IMR-90 (cell line): ENCODE measurements around the gene GNAI2. TPM values are rescaled to one million over a fixed set of nuclear protein-coding genes. Genes with fewer than 3 reads are reported as not detected.
A peak's percentile ranks its signal among the peaks of the same experiment; 100 is the strongest.

ENCODE experiments used
- ATAC-seq: fragments of 200-7000 bp; cut with Tn5 transposase; 2 replicates; pipeline ENCODE4 v1.9.1; 2020; ENCODE audit warnings: low read depth, mild to moderate bottlenecking, moderate library complexity
- BruUV-seq: library from RNA; stranded (reverse); fragments of 400-500 nt; replicated peaks from 2 replicates; lab custom pipeline; 2021; lab: Mats Ljungman, UMichigan
- CTCF ChIA-PET: fragments of 300-600 bp; formaldehyde crosslinking; extraction: SDS; loops from one replicate; lab custom pipeline; 2021; ENCODE audit warnings: antibody characterized with exemption; lab: Yijun Ruan, JAX
- POLR2A ChIA-PET: fragments of 300-600 bp; sonication (Branson Sonifier 250); formaldehyde crosslinking; loops from one replicate; lab custom pipeline; 2022; ENCODE audit warnings: antibody characterized with exemption; ENCODE audit not compliant: unreplicated experiment; lab: Charles Lee
- DNase-seq: peaks from one replicate; pipeline ENCODE4 v3.0.0; 2013
- H2AFZ ChIP-seq: replicated peaks from 2 replicates; pipeline ENCODE3; 2013; ENCODE audit warnings: low read length, mild to moderate bottlenecking; ENCODE audit not compliant: poor library complexity
- H2AK5ac ChIP-seq: 2 replicates; pipeline ENCODE4 v1.6.1; 2013; ENCODE audit warnings: low read depth, low read length, inconsistent platforms
- H2AK9ac ChIP-seq: replicated peaks from 2 replicates; pipeline ENCODE3; 2013; ENCODE audit warnings: mild to moderate bottlenecking, low read depth, low read length, moderate library complexity; ENCODE audit not compliant: poor library complexity
- H2BK120ac ChIP-seq: 2 replicates; pipeline ENCODE4 v1.6.1; 2013; ENCODE audit warnings: low read depth, low read length, inconsistent platforms
- H2BK15ac ChIP-seq: 3 replicates; pipeline ENCODE4 v1.6.1; 2013; ENCODE audit warnings: low read depth, low read length, inconsistent platforms
- H2BK20ac ChIP-seq: 2 replicates; pipeline ENCODE4 v1.6.1; 2013; ENCODE audit warnings: low read depth, mild to moderate bottlenecking, inconsistent platforms, low read length, moderate library complexity
- H2BK5ac ChIP-seq: 2 replicates; pipeline ENCODE4 v1.6.1; 2013; ENCODE audit warnings: mild to moderate bottlenecking, low read depth, low read length, inconsistent platforms; ENCODE audit not compliant: poor library complexity, severe bottlenecking
- H3K14ac ChIP-seq: replicated peaks from 2 replicates; pipeline ENCODE4 v1.6.1; 2013; ENCODE audit warnings: low read depth, low read length, inconsistent platforms
- H3K18ac ChIP-seq: 2 replicates; pipeline ENCODE4 v1.6.1; 2013; ENCODE audit warnings: low read depth, low read length, control low read depth
- H3K23ac ChIP-seq: 2 replicates; pipeline ENCODE4 v1.6.1; 2013; ENCODE audit warnings: low read depth, low read length, inconsistent platforms
- H3K27ac ChIP-seq: 2 replicates; pipeline ENCODE4 v1.5.1; 2013; ENCODE audit warnings: mild to moderate bottlenecking, control low read depth, low read length; ENCODE audit not compliant: insufficient read depth
- H3K27me3 ChIP-seq: 2 replicates; pipeline ENCODE4 v1.6.1; 2013; ENCODE audit warnings: low read length; ENCODE audit not compliant: control insufficient read depth, insufficient read depth
- H3K36me3 ChIP-seq: 2 replicates; pipeline ENCODE4 v1.6.1; 2013; ENCODE audit warnings: low read length, mixed read lengths; ENCODE audit not compliant: control insufficient read depth, insufficient read depth
- H3K4ac ChIP-seq: 2 replicates; pipeline ENCODE4 v1.6.1; 2013; ENCODE audit warnings: low read depth, low read length, inconsistent platforms
- H3K4me1 ChIP-seq: 2 replicates; pipeline ENCODE4 v1.6.1; 2013; ENCODE audit warnings: low read length, mixed read lengths; ENCODE audit not compliant: control insufficient read depth, insufficient read depth
- H3K4me2 ChIP-seq: 2 replicates; pipeline ENCODE4 v1.6.1; 2013; ENCODE audit warnings: low read depth, mild to moderate bottlenecking, control low read depth, low read length, moderate library complexity
- H3K4me3 ChIP-seq: 2 replicates; pipeline ENCODE4 v1.5.1; 2013; ENCODE audit warnings: low read depth, mild to moderate bottlenecking, control low read depth, low read length, moderate library complexity; ENCODE audit not compliant: insufficient read depth
- H3K56ac ChIP-seq: 2 replicates; pipeline ENCODE4 v1.6.1; 2013; ENCODE audit warnings: low read length, inconsistent platforms; ENCODE audit not compliant: insufficient read depth; ENCODE audit errors: extremely low read depth
- H3K79me1 ChIP-seq, 2 experiments: 2 replicates each; pipeline ENCODE4 v1.6.1; 2013; ENCODE audit warnings: low read length in 2 of 2, inconsistent platforms in 1 of 2, low read depth in 1 of 2
- H3K9ac ChIP-seq: 2 replicates; pipeline ENCODE4 v1.6.1; 2013; ENCODE audit warnings: low read depth, low read length, control low read depth
- H3K9me1 ChIP-seq: 2 replicates; pipeline ENCODE4 v1.6.1; 2013; ENCODE audit warnings: low read length, inconsistent platforms; ENCODE audit not compliant: insufficient read depth
- H3K9me3 ChIP-seq: 2 replicates; pipeline ENCODE4 v1.6.1; 2013; ENCODE audit warnings: low read length; ENCODE audit not compliant: control insufficient read depth, insufficient read depth
- H4K20me1 ChIP-seq: 2 replicates; pipeline ENCODE4 v1.6.1; 2013; ENCODE audit warnings: low read length, inconsistent platforms; ENCODE audit not compliant: insufficient read depth
- H4K5ac ChIP-seq: 2 replicates; pipeline ENCODE4 v1.6.1; 2013; ENCODE audit warnings: mild to moderate bottlenecking, low read depth, low read length, control low read depth
- H4K8ac ChIP-seq, 2 experiments: 2 replicates each; pipeline ENCODE4 v1.6.1; 2013; ENCODE audit warnings: low read depth in 2 of 2, low read length in 2 of 2, control low read depth in 1 of 2, inconsistent platforms in 1 of 2
- H4K91ac ChIP-seq: 2 replicates; pipeline ENCODE4 v1.6.1; 2013; ENCODE audit warnings: low read depth, low read length, inconsistent platforms; ENCODE audit not compliant: insufficient read depth
- BHLHE40 ChIP-seq: fragments of 150-350 bp; IDR thresholded peaks from 2 replicates; pipeline ENCODE4 v1.6.1; 2016; ENCODE audit warnings: mild to moderate bottlenecking, low read depth, low read length
- CEBPB ChIP-seq: IDR thresholded peaks from 2 replicates; pipeline ENCODE4 v1.6.1; 2012; ENCODE audit warnings: low read depth, low read length, improper control_type of control experiment
- CHD1 ChIP-seq: IDR thresholded peaks from 2 replicates; pipeline ENCODE4 v1.6.1; 2012; ENCODE audit warnings: low read depth, low read length, improper control_type of control experiment
- ELK1 ChIP-seq: fragments of 150-350 bp; IDR thresholded peaks from 2 replicates; pipeline ENCODE4 v1.6.1; 2016; ENCODE audit warnings: low read depth, mild to moderate bottlenecking, low read length, moderate library complexity, borderline replicate concordance
- MAZ ChIP-seq: IDR thresholded peaks from 2 replicates; pipeline ENCODE4 v1.6.1; 2012; ENCODE audit warnings: low read depth, mild to moderate bottlenecking, low read length, improper control_type of control experiment, moderate library complexity, borderline replicate concordance
- MXI1 ChIP-seq: IDR thresholded peaks from 2 replicates; pipeline ENCODE4 v1.6.1; 2012; ENCODE audit warnings: low read depth, mild to moderate bottlenecking, low read length, moderate library complexity, borderline replicate concordance
- POLR2A ChIP-seq: IDR thresholded peaks from 2 replicates; pipeline ENCODE4 v1.6.1; 2012; ENCODE audit warnings: mild to moderate bottlenecking, low read depth, low read length
- RFX5 ChIP-seq: IDR thresholded peaks from 2 replicates; pipeline ENCODE4 v1.8.0; 2012; ENCODE audit warnings: low read depth, mild to moderate bottlenecking, low read length, moderate library complexity
- USF2 ChIP-seq: fragments of 150-350 bp; IDR thresholded peaks from 2 replicates; pipeline ENCODE4 v1.6.1; 2017; ENCODE audit warnings: mild to moderate bottlenecking, antibody characterized with exemption, low read length, low read depth
- WGBS, 2 experiments: methylation state at CpG; one replicate each; pipeline versions ENCODE4 v1.1.5 to v1.1.7; 2013; ENCODE audit warnings: missing lambda C conversion rate in 2 of 2; ENCODE audit not compliant: insufficient read length in 1 of 2; ENCODE audit errors: extremely low coverage in 2 of 2; 5-methylcytosine and 5-hydroxymethylcytosine counted together
- dilution Hi-C: fragments of 300-500 bp; cut with HindIII; formaldehyde crosslinking; loops from one replicate; pipeline ENCODE4 v1.14.3; 2018; ENCODE audit warnings: low sequenced_read_pairs; ENCODE audit not compliant: unreplicated experiment
- in situ Hi-C: fragments of 300-500 bp; cut with MboI; formaldehyde crosslinking; loops from 3 replicates; pipeline ENCODE4 v1.14.3; 2019; ENCODE audit warnings: low sequenced_read_pairs, inconsistent platforms, mixed read lengths
- intact Hi-C: fragments of 100-400 bp; cut with micrococcal nuclease; formaldehyde crosslinking; loops from 2 replicates; pipeline ENCODE4 v1.10.0; 2022
- polyA plus RNA-seq, 3 experiments: library from polyadenylated mRNA; depleted of rRNA; stranded (reverse); fragments of >200 nt; gene quantifications; 2 replicates each; pipeline ENCODE4 v1.2.3, GENCODE V29; 2012; ENCODE audit warnings: low replicate concordance in 1 of 3
- total RNA-seq: library from RNA; depleted of rRNA; stranded (reverse); fragments of >200 nt; gene quantifications from 2 replicates; pipeline ENCODE4 v1.2.3, GENCODE V29; 2012
- TF ChIP-seq, protein P1 (sequence below): conservative IDR thresholded peaks from 2 replicates; pipeline ENCODE4 v1.5.1; 2012; ENCODE audit warnings: mild to moderate bottlenecking, low read depth, low read length, improper control_type of control experiment

Gene GNAI2
- total and polyA plus RNA-seq, 2 of the 4 experiments (the other 2 are of a cell fraction), result 867 to 1,079 TPM

DNA sequence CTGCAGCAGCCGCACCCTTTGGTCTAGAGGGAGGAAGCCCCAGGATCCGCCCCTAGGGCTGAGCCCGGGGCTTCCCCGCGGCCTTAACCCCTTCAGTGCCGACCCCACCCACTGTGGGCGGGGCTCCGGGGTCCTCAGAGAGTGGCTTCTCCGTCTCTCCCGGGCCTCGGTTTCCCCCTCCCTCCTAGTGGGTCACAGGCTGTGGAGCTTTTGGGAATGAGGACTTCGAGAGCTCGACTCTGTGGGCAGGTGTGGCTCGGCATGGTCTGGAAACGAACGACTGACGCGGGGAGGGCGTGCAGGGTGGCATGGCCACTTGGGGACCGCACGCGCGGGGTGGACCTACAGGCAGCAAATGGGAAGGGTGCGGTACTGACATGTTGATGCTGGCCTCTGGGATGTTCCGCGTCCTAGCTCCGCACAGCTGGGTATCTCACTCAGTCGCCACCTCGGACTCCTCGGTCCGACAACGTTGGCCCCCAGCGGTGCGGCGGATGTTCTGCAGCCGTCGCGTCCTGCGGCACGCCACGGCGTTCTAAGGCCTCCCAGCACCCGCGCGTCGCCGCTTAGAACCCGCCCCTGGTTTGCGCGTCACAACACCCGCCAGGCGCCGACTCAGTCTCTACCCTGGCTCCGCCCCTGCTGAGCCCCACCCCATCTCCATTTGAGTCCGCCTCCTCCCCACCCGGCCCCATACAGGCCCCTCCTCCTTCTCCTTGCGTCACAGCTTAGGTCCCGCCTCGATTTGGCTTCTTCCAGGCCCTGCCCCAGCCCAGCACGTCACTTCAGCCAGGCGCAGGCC is 63.0 kb downstream of the GNAI2 start, which contains the start of the genes HYAL3 and NAA80:
HYAL3 (minus strand) TSS at position 570 of the 802 bp plus-strand sequence. CDS start 3,803 bp downstream, outside the sequence.
NAA80 (minus strand) TSS at position 570 of the 802 bp plus-strand sequence. CDS start 1,942 bp downstream, outside the sequence.
- peaks cover 13 to 28% of the 10 kb centered on the region in 2 experiments; a peak in 3 of 4 replicates for H3K79me1 ChIP-seq
- no TSS peak for BruUV-seq
- dilution Hi-C loops (no loop called here), in situ Hi-C loops (no loop called here), intact Hi-C loops (no loop called here)
- TF ChIP-seq USF2 (no peak), ELK1 (no peak), BHLHE40 (peak; percentile 52), CEBPB (peak; percentile 71), MAZ (peak; percentile 64; the same call in 1 of the 2 replicates), RFX5 (no peak), POLR2A (peak; percentile 92), CHD1 (0 out of 2 replicates have a peak, but pooled peaks have one; percentile 11), MXI1 (peak; percentile 86; the same call in 1 of the 2 replicates)
- TF ChIP-seq, protein P1, sequence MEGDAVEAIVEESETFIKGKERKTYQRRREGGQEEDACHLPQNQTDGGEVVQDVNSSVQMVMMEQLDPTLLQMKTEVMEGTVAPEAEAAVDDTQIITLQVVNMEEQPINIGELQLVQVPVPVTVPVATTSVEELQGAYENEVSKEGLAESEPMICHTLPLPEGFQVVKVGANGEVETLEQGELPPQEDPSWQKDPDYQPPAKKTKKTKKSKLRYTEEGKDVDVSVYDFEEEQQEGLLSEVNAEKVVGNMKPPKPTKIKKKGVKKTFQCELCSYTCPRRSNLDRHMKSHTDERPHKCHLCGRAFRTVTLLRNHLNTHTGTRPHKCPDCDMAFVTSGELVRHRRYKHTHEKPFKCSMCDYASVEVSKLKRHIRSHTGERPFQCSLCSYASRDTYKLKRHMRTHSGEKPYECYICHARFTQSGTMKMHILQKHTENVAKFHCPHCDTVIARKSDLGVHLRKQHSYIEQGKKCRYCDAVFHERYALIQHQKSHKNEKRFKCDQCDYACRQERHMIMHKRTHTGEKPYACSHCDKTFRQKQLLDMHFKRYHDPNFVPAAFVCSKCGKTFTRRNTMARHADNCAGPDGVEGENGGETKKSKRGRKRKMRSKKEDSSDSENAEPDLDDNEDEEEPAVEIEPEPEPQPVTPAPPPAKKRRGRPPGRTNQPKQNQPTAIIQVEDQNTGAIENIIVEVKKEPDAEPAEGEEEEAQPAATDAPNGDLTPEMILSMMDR, result peak; percentile 31; the same call in 1 of the 2 replicates
- peak within 1 kb of the TSS; percentile 78 for H4K5ac ChIP-seq
- ChIA-PET CTCF (interaction anchor here (1.9 kb wide), 1 partner anchor 25 kb away, joined by 4 read pairs; no protein-coding TSS in a partner anchor), POLR2A (interaction anchor here (0.7 kb wide), 1 partner anchor 17 kb away, joined by 15 read pairs; no protein-coding TSS in a partner anchor)
- peaks cover 17% of the 10 kb centered on the region for H3K9me1 ChIP-seq
- peak within 1 kb of the TSS; percentile 95 for H2AFZ ChIP-seq
- H2AK5ac ChIP-seq, result peak within 1 kb of the TSS; percentile 91
- no peaks in the 10 kb centered on the region for H3K27me3 ChIP-seq
- peak within 1 kb of the TSS; percentile 41 for H3K56ac ChIP-seq
- H3K27ac ChIP-seq, result peak within 1 kb of the TSS; percentile 82
- H2AK9ac ChIP-seq, result peak within 1 kb of the TSS; percentile 90
- peak within 1 kb of the TSS; percentile 73 for H3K23ac ChIP-seq
- H4K91ac ChIP-seq, result peak within 1 kb of the TSS; percentile 60
- peaks cover 13% of the 10 kb centered on the region for H3K4me1 ChIP-seq
- WGBS, 2 experiments, result 0% methylated on average over 38 of the region's 61 CpGs; no CpG with 5 or more reads in 1 of the 2 experiments
- peak within 1 kb of the TSS; percentile 85 for H3K4me3 ChIP-seq
- ATAC-seq, result peak; percentile 96
- peak within 1 kb of the TSS; percentile 65; the same call in 1 of the 2 replicates for H2BK120ac ChIP-seq
- H3K18ac ChIP-seq, result peak within 1 kb of the TSS; percentile 50
- peak within 1 kb of the TSS; percentile 56 for H3K14ac ChIP-seq
- H3K4me2 ChIP-seq, result peak within 1 kb of the TSS; percentile 92
- no peaks in the 10 kb centered on the region for H3K36me3 ChIP-seq
- peak within 1 kb of the TSS; percentile 15; the same call in 1 of the 2 replicates for H2BK20ac ChIP-seq
- H4K8ac ChIP-seq, result peak within 1 kb of the TSS; percentile 80 to 88
- H3K9me3 ChIP-seq, result no peaks in the 10 kb centered on the region
- H3K4ac ChIP-seq, result peak within 1 kb of the TSS; percentile 86
- DNase-seq, result peak; percentile 99
- H2BK15ac ChIP-seq, result peak within 1 kb of the TSS; percentile 18; the same call in 1 of the 3 replicates
- no peaks in the 10 kb centered on the region for H4K20me1 ChIP-seq
- H3K9ac ChIP-seq, result peak within 1 kb of the TSS; percentile 83
- peak within 1 kb of the TSS; percentile 74 for H2BK5ac ChIP-seq
